Measurements from ENCODE around the gene BTBD1. TPM values are rescaled to one million over a fixed set of nuclear protein-coding genes. Genes with fewer than 3 reads are reported as not detected.
A peak's percentile ranks its signal among the peaks of the same experiment; 100 is the strongest.

The BTBD1 gene
- polyA plus RNA-seq, 5 donors = 56.9 to 77.3 (median 66.1) TPM

GRCh38 chr15:82999426-82999825, 67.6 kb downstream of the BTBD1 start:
- no peak for DNase-seq

- DNase-seq = no peak
These were observed 71.1 kb downstream of the BTBD1 start for GRCh38 chr15:82995938-82996337.

GRCh38 chr15:82995076-82995475, 72.0 kb downstream of the BTBD1 start:
- DNase-seq = no peak

- no peak for DNase-seq
These were observed 73.9 kb downstream of the BTBD1 start for GRCh38 chr15:82993144-82993543.

GRCh38 chr15:82992436-82992998, 74.5 kb downstream of the BTBD1 start:
- no peak for DNase-seq

- no peak for DNase-seq
These were observed 80.6 kb downstream of the BTBD1 start for GRCh38 chr15:82986442-82986780.

GRCh38 chr15:82985688-82986441, 81.2 kb downstream of the BTBD1 start, which contains the start of gene RAMAC:
RAMAC (plus strand) TSS chr15:82986210; CDS start chr15:82989019, 2,809 bp downstream.
- peak; percentile 92 to 93 for DNase-seq

- no peak for DNase-seq
These were observed 86.1 kb downstream of the BTBD1 start for GRCh38 chr15:82980981-82981380.

DNA sequence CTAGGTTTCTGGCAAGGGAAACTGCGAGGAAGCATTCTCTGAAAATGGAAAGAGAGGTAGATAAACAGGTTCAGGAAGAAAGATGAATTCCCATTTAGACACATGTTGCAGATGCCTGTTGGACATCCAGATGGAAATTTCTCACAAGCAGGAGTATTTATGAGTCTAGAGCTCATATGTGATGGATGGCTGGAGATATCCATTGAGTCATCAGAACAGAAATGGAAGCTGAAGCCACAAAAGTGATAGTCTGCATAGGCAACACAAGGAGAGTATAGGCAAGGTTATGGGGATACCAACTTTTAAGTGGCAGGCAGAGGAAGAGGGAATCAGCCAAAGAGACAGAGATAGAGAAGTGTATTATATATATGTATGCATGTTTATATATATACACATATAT, 87.3 kb downstream of the BTBD1 start:
- no peak for DNase-seq

DNA sequence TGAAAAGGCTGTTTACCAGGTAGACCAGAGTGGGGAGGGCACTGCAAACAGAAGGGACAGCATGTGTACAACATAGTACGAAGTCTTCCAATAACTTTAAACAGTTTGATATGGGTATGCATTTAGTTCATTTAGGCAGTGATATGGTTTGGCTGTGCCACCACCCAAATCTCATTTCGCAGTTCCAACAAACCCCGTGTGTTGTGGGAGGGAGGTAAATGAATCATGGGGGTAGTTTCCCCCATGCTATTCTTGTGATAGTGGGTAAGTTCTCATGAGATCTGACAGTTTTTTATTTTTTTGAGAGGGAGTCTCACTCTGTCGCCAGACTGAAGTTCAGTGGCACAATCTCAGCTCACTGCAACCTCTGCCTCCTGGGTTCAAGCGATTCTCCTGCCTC, 88.6 kb downstream of the BTBD1 start:
- DNase-seq = no peak

DNA sequence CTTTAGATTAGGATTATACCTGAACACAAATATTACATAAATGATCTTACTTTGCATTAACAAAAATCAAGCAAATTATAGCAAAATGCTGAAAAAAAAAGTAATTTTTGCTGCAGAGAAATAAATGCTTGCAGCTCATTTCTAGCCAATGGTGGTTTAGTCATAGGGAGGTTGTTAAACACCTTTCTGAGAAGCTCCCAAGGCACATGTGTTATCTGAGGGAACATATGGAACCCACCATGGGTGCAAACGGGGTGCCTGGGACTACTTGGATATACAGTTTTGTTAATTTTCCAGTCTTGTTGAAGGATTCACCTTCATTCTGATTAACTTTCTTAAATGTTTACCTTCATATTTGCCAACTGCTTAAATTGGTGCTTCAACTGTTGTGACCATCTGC, 90.0 kb downstream of the BTBD1 start:
- DNase-seq = no peak

- DNase-seq = no peak
These were observed 94.1 kb downstream of the BTBD1 start for GRCh38 chr15:82972990-82973389.

- DNase-seq = no peak
These were observed 95.7 kb downstream of the BTBD1 start for GRCh38 chr15:82971218-82971984.

DNA sequence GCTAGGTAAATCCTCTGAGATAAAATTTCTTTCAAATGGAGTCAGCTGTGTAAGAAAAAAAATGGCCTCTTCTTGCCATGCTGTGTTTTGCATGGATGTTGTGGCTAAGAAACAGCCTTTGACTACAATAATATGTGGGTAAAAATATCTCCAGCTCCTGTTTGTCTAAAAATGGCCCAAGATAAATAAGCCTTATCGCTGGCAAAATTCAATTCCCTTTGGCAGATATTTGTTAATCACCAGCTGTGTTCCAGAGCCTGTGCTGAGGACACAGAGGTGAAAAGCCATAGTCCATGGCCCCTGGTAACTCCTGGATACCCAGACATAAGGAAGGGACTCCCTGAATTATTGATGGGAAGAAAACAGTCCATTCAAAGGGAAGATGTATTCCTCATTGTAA, 96.4 kb downstream of the BTBD1 start:
- DNase-seq = no peak

- DNase-seq = no peak
These were observed 96.9 kb downstream of the BTBD1 start for GRCh38 chr15:82970078-82970686.

GRCh38 chr15:82969353-82969752, 97.7 kb downstream of the BTBD1 start:
- DNase-seq = no peak

- no peak for DNase-seq
These were observed 99.0 kb downstream of the BTBD1 start for GRCh38 chr15:82968066-82968465.

DNA sequence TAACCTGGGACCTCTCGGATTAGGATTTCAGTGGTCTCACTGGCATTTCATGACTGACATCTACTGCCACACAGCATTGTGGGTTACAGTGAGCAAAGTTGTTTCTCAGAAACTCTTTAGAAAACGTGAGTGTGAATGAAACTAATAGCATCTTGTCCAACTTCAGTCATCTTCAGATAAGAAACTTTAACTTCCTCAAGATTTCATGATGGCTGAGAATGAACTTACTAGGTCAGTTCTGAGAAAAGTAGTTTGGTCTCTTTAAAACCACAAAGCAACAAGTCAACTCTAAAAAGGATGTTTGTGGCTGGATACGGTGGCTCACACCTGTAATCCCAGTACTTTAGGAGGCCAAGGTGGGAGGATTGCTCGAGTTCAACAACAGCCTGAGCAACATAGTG, 100.4 kb downstream of the BTBD1 start:
- DNase-seq = no peak
